K562 (cell line): ENCODE data around the gene POLD1. TPM values are rescaled to one million over a fixed set of nuclear protein-coding genes. Genes with fewer than 3 reads are reported as not detected.

Source experiments
- BHLHE40 ChIP-seq: IDR thresholded peaks from 2 replicates; pipeline ENCODE4 v1.6.1; 2011; ENCODE audit warnings: low read length, improper control_type of control experiment
- CREB1 ChIP-seq, 2 experiments: sonication (generic) in 1 of 2; formaldehyde crosslinking in 1 of 2; IDR thresholded peaks; 2 replicates each; pipeline versions ENCODE4 v1.6.1 to v1.8.0; 2012 to 2022; ENCODE audit warnings: inconsistent platforms in 1 of 2, mild to moderate bottlenecking in 1 of 2, missing genetic modification reagents in 1 of 2, moderate library complexity in 1 of 2
- E2F1 ChIP-seq: sonication (generic); formaldehyde crosslinking; IDR thresholded peaks from 2 replicates; pipeline ENCODE4 v1.8.1; 2023; ENCODE audit warnings: mild to moderate bottlenecking, missing genetic modification reagents, moderate library complexity
- ELF2 ChIP-seq: fragments of 250-450 bp; sonication (Bioruptor Pico); IDR thresholded peaks from 2 replicates; pipeline ENCODE4 v1.5.0; 2021; ENCODE audit warnings: mild to moderate bottlenecking
- EP300 ChIP-seq: IDR thresholded peaks from 2 replicates; pipeline ENCODE4 v1.6.1; 2012; ENCODE audit warnings: low read length, improper control_type of control experiment
- EZH2 ChIP-seq: IDR thresholded peaks from 2 replicates; pipeline ENCODE4 v1.6.1; 2012; ENCODE audit warnings: low read depth, mild to moderate bottlenecking, inconsistent platforms, low read length, borderline replicate concordance
- FOXO4 ChIP-seq: fragments of 450-650 bp; formaldehyde crosslinking; IDR thresholded peaks from 2 replicates; pipeline ENCODE4 v1.4.0; 2020; ENCODE audit warnings: mild to moderate bottlenecking, moderate library complexity
- HBP1 ChIP-seq: fragments of 450-650 bp; formaldehyde crosslinking; IDR thresholded peaks from 2 replicates; pipeline ENCODE4 v1.4.0; 2022; ENCODE audit warnings: missing genetic modification characterization
- MAZ ChIP-seq, 2 experiments: fragments of 450-650 bp in 1 of 2; sonication (generic) in 1 of 2; formaldehyde crosslinking; IDR thresholded peaks in 1 of 2; conservative IDR thresholded peaks in 1 of 2; 2 replicates each; pipeline versions ENCODE4 v1.4.0 to v1.5.0; 2020; ENCODE audit warnings: mild to moderate bottlenecking in 1 of 2, missing genetic modification reagents in 1 of 2
- MEIS2 ChIP-seq: fragments of 450-650 bp; IDR thresholded peaks from 2 replicates; pipeline ENCODE4 v1.6.1; 2014; ENCODE audit warnings: mild to moderate bottlenecking; ENCODE audit not compliant: partially characterized antibody
- NCOR1 ChIP-seq: fragments of 450-650 bp; IDR thresholded peaks from 2 replicates; pipeline ENCODE4 v1.6.1; 2016; ENCODE audit warnings: mild to moderate bottlenecking, moderate library complexity
- POLR2B ChIP-seq: fragments of 450-650 bp; IDR thresholded peaks from 2 replicates; pipeline ENCODE4 v1.6.1; 2018; ENCODE audit warnings: low read depth; ENCODE audit not compliant: partially characterized antibody
- RNF219 ChIP-seq: fragments of 250-450 bp; sonication (Bioruptor Pico); IDR thresholded peaks from 2 replicates; pipeline ENCODE4 v1.5.0; 2022; ENCODE audit warnings: mild to moderate bottlenecking
- SIN3B ChIP-seq: fragments of 450-650 bp; IDR thresholded peaks from 2 replicates; pipeline ENCODE4 v1.6.1; 2017; ENCODE audit warnings: low read depth, mild to moderate bottlenecking, moderate library complexity
- SP1 ChIP-seq: sonication (generic); formaldehyde crosslinking; IDR thresholded peaks from 2 replicates; pipeline ENCODE4 v1.8.1; 2022; ENCODE audit warnings: mild to moderate bottlenecking, missing genetic modification reagents
- TAF1 ChIP-seq: IDR thresholded peaks from 2 replicates; pipeline ENCODE4 v1.6.1; 2011; ENCODE audit warnings: mild to moderate bottlenecking, low read length, moderate library complexity; ENCODE audit not compliant: insufficient read depth, control insufficient read depth, severe bottlenecking; ENCODE audit errors: extremely low read depth
- TAF7 ChIP-seq: fragments of 450-650 bp; IDR thresholded peaks from 2 replicates; pipeline ENCODE4 v1.6.1; 2016; ENCODE audit warnings: missing genetic modification characterization, missing compliant biosample characterization
- TGIF2 ChIP-seq: sonication (generic); formaldehyde crosslinking; IDR thresholded peaks from 2 replicates; pipeline ENCODE4 v1.8.1; 2022; ENCODE audit warnings: mild to moderate bottlenecking, missing genetic modification reagents, moderate library complexity
- TRIM28 ChIP-seq: fragments of 450-650 bp; IDR thresholded peaks from 2 replicates; pipeline ENCODE4 v1.6.1; 2017
- ZNF274 ChIP-seq: IDR thresholded peaks from 2 replicates; pipeline ENCODE4 v1.6.1; 2011; ENCODE audit warnings: low read depth, mild to moderate bottlenecking, low read length, moderate library complexity, borderline replicate concordance
- ZNF436 ChIP-seq: fragments of 250-450, 450-650 bp; sonication (Bioruptor Pico); formaldehyde crosslinking; IDR thresholded peaks from 2 replicates; pipeline ENCODE4 v1.7.0; 2020; ENCODE audit warnings: mild to moderate bottlenecking
- ZNF561 ChIP-seq: fragments of 450-650 bp; formaldehyde crosslinking; conservative IDR thresholded peaks from 2 replicates; pipeline ENCODE4 v1.4.0; 2020; ENCODE audit warnings: mild to moderate bottlenecking, moderate library complexity
- polyA plus RNA-seq, 8 experiments: library from polyadenylated mRNA; depleted of rRNA in 4 of 8; stranded (reverse) in 5 of 8; unstranded in 3 of 8; fragments of >200 nt; fragmentation: Nextera tagmentation in 2 of 8; fragmentation: Illumina TruSeq in 1 of 8; extraction: Ambion mirVana in 2 of 8; extraction: Trizol in 1 of 8; gene quantifications; 2 replicates each; pipeline versions ENCODE4 v1.2.1 to v1.2.3, GENCODE V29; 2011 to 2014; ENCODE audit warnings: inconsistent platforms in 1 of 8, missing spikeins in 1 of 8
- total RNA-seq, 7 experiments: library from RNA; depleted of rRNA in 6 of 7; stranded (reverse); fragments of >200 nt in 6 of 7; fragmentation: Illumina TruSeq in 2 of 7; extraction: Trizol in 2 of 7; gene quantifications; 2 replicates each; pipeline versions ENCODE4 v1.2.1 to v1.2.3, GENCODE V29; 2011 to 2021; ENCODE audit warnings: low replicate concordance in 1 of 7

POLD1 gene
- total and polyA plus RNA-seq, 9 of the 15 experiments (the other 6 are each of a cell fraction or from before 2014, with no cell fraction given) = 1.3 to 312 (median 47.8) TPM

GRCh38 chr19:50383852-50384684 lies at the start of gene POLD1 (continued):
- TF ChIP-seq SIN3B (peak; percentile 64), MAZ (CRISPR knock-in tag; conservative IDR thresholded peaks at IDR 0.05 in 1 of 2, IDR thresholded peaks at IDR 0.05 in 1 of 2) (peak; percentile 52 to 92), RNF219 (CRISPR knock-in tag) (0 out of 2 replicates have a peak, but pooled peaks have one; percentile 8), EP300 (no peak), ZNF436 (CRISPR knock-in tag) (0 out of 2 replicates have a peak, but pooled peaks have one; percentile 40), HBP1 (CRISPR knock-in tag) (peak; percentile 93), ZNF274 (no peak), TAF7 (tag) (no peak), BHLHE40 (peak; percentile 92; the same call in 1 of the 2 replicates), TGIF2 (no peak), FOXO4 (0 out of 2 replicates have a peak, but pooled peaks have one; percentile 59), CREB1 (IDR thresholded peaks at IDR 0.05) (peak; percentile 78), CREB1 (CRISPR knock-in tag; IDR thresholded peaks at IDR 0.05) (peak; percentile 74), EZH2 (no peak), ZNF561 (CRISPR knock-in tag) (0 out of 2 replicates have a peak, but pooled peaks have one; percentile 50), POLR2B (peak; percentile 86), TAF1 (peak; percentile 46), TRIM28 (no peak), ELF2 (peak; percentile 91), NCOR1 (peak; percentile 26), E2F1 (CRISPR knock-in tag) (peak; percentile 97), MEIS2 (peak; percentile 74), SP1 (CRISPR knock-in tag) (peak; percentile 92)
